ENCODE data around the gene USP3. TPM values are rescaled to one million over a fixed set of nuclear protein-coding genes. Genes with fewer than 3 reads are reported as not detected.

The USP3 gene
- total and polyA plus RNA-seq, 2 of the 13 experiments (the other 11 are each of a cell fraction or from before 2014, with no cell fraction given) = 14.3 to 61.2 TPM

- no peaks in the 10 kb centered on the region for H4K20me1 ChIP-seq (ENCODE audit: insufficient read depth, low read length)
- H3K4me3 ChIP-seq (replicated peaks in 1 of 3; ENCODE audit: insufficient read depth in 1 of 3, low read depth in 2 of 3, low read length in 3 of 3) = no peak overlapping the region
- no peaks in the 10 kb centered on the region for H3K27me3 ChIP-seq (ENCODE audit: control insufficient read depth in 1 of 2, insufficient read depth in 2 of 2, low read length in 2 of 2)
- peak overlapping the region; percentile 50 for H3K27ac ChIP-seq (ENCODE audit: extremely low read length, insufficient read depth, low read length)
- 64% methylated on average over 2 of the region's 2 CpGs for WGBS (ENCODE audit: low lambda C conversion rate)
- no TSS peak for BruUV-seq (replicated peaks)
- peaks cover 90% of the 10 kb centered on the region for H3K4me1 ChIP-seq (ENCODE audit: insufficient read depth, low read length)
- FAIRE-seq (no peak), DNase-seq (ENCODE audit: low spot score) (peak; percentile 85), ATAC-seq (no peak)
- no peak overlapping the region for H3K4me2 ChIP-seq (ENCODE audit: low read depth, low read length)
- in situ Hi-C loops (cut with HindIII; ENCODE audit: extremely low pct_ligation_motif_present, low pct_unique_long_range_greater_than_20kb) (no loop called here), intact Hi-C loops (cut with micrococcal nuclease; ENCODE audit: unreplicated experiment) (no loop called here)
- POLR2A ChIA-PET = interaction anchor here (0.8 to 5.0 kb wide), 4 partner anchors 20 to 134 kb away, joined by 4 to 82 read pairs (median 6); partner anchors contain the start of gene USP3
- H2AFZ ChIP-seq (ENCODE audit: low read length) = no peak overlapping the region
- H3K36me3 ChIP-seq (replicated peaks in 1 of 2; ENCODE audit: control insufficient read depth in 1 of 2, insufficient read depth in 2 of 2, low read length in 2 of 2) = no peaks in the 10 kb centered on the region
- no peaks in the 10 kb centered on the region for H3K9me3 ChIP-seq (ENCODE audit: low read length)
- peak overlapping the region; percentile 36 for H3K9ac ChIP-seq (ENCODE audit: insufficient read depth, low read depth, low read length)
- H3K79me2 ChIP-seq (ENCODE audit: insufficient read depth, low read length) = no peaks in the 10 kb centered on the region
- CTCF ChIA-PET (ENCODE audit: low intra/inter-chr PET ratio, low total read pairs) = no interaction called here
- TF ChIP-seq BCL6 (CRISPR knock-in tag; IDR thresholded peaks at IDR 0.05) = peak; percentile 84
- TF ChIP-seq ARID3A (IDR thresholded peaks at IDR 0.05; ENCODE audit: low read depth, low read length) = peak; percentile 61; the same call in 1 of the 2 replicates
- TF ChIP-seq ATF7 (IDR thresholded peaks at IDR 0.05) = peak; percentile 7; the same call in 1 of the 2 replicates
- no peak for TF ChIP-seq ATF7 (CRISPR knock-in tag; IDR thresholded peaks at IDR 0.05)
- TF ChIP-seq, protein P1, sequence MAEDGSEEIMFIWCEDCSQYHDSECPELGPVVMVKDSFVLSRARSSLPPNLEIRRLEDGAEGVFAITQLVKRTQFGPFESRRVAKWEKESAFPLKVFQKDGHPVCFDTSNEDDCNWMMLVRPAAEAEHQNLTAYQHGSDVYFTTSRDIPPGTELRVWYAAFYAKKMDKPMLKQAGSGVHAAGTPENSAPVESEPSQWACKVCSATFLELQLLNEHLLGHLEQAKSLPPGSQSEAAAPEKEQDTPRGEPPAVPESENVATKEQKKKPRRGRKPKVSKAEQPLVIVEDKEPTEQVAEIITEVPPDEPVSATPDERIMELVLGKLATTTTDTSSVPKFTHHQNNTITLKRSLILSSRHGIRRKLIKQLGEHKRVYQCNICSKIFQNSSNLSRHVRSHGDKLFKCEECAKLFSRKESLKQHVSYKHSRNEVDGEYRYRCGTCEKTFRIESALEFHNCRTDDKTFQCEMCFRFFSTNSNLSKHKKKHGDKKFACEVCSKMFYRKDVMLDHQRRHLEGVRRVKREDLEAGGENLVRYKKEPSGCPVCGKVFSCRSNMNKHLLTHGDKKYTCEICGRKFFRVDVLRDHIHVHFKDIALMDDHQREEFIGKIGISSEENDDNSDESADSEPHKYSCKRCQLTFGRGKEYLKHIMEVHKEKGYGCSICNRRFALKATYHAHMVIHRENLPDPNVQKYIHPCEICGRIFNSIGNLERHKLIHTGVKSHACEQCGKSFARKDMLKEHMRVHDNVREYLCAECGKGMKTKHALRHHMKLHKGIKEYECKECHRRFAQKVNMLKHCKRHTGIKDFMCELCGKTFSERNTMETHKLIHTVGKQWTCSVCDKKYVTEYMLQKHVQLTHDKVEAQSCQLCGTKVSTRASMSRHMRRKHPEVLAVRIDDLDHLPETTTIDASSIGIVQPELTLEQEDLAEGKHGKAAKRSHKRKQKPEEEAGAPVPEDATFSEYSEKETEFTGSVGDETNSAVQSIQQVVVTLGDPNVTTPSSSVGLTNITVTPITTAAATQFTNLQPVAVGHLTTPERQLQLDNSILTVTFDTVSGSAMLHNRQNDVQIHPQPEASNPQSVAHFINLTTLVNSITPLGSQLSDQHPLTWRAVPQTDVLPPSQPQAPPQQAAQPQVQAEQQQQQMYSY (CRISPR knock-in tag; IDR thresholded peaks at IDR 0.05) = peak; percentile 97
- no peak for TF ChIP-seq SOX6 (IDR thresholded peaks at IDR 0.05)
- TF ChIP-seq SOX6 (CRISPR knock-in tag; IDR thresholded peaks at IDR 0.05) = 0 out of 2 replicates have a peak, but pooled peaks have one; percentile 14
- 0 out of 2 replicates have a peak, but pooled peaks have one; percentile 36 for TF ChIP-seq ERF (CRISPR knock-in tag; IDR thresholded peaks at IDR 0.05)
- peak; percentile 32; the same call in 1 of the 2 replicates for TF ChIP-seq BHLHE40 (IDR thresholded peaks at IDR 0.05; ENCODE audit: low read length)
- no peak for TF ChIP-seq KLF11 (CRISPR knock-in tag; IDR thresholded peaks at IDR 0.05)
- TF ChIP-seq MXI1 (IDR thresholded peaks at IDR 0.05; ENCODE audit: borderline replicate concordance, low read depth, low read length) = 0 out of 3 replicates have a peak, but pooled peaks have one; percentile 25
- TF ChIP-seq, protein P2, sequence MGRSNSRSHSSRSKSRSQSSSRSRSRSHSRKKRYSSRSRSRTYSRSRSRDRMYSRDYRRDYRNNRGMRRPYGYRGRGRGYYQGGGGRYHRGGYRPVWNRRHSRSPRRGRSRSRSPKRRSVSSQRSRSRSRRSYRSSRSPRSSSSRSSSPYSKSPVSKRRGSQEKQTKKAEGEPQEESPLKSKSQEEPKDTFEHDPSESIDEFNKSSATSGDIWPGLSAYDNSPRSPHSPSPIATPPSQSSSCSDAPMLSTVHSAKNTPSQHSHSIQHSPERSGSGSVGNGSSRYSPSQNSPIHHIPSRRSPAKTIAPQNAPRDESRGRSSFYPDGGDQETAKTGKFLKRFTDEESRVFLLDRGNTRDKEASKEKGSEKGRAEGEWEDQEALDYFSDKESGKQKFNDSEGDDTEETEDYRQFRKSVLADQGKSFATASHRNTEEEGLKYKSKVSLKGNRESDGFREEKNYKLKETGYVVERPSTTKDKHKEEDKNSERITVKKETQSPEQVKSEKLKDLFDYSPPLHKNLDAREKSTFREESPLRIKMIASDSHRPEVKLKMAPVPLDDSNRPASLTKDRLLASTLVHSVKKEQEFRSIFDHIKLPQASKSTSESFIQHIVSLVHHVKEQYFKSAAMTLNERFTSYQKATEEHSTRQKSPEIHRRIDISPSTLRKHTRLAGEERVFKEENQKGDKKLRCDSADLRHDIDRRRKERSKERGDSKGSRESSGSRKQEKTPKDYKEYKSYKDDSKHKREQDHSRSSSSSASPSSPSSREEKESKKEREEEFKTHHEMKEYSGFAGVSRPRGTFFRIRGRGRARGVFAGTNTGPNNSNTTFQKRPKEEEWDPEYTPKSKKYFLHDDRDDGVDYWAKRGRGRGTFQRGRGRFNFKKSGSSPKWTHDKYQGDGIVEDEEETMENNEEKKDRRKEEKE (IDR thresholded peaks at IDR 0.05) = no peak
- peak; percentile 81 for TF ChIP-seq FOSL2 (CRISPR knock-in tag; IDR thresholded peaks at IDR 0.05)
- 0 out of 2 replicates have a peak, but pooled peaks have one; percentile 15 for TF ChIP-seq SP4 (CRISPR knock-in tag; IDR thresholded peaks at IDR 0.05)
- TF ChIP-seq HOXA3 (CRISPR knock-in tag; IDR thresholded peaks at IDR 0.05) = 0 out of 2 replicates have a peak, but pooled peaks have one; percentile 11
- TF ChIP-seq DNMT3B (CRISPR knock-in tag; conservative IDR thresholded peaks at IDR 0.05) = no peak
- peak; percentile 35 for TF ChIP-seq SAP130 (CRISPR knock-in tag; IDR thresholded peaks at IDR 0.05; ENCODE audit: low read depth)
- TF ChIP-seq CREB1 (IDR thresholded peaks at IDR 0.05) = peak; percentile 68
- peak; percentile 72 for TF ChIP-seq CREB1 (CRISPR knock-in tag; IDR thresholded peaks at IDR 0.05)
- peak; percentile 24; the same call in 1 of the 2 replicates for TF ChIP-seq GATAD2A (CRISPR knock-in tag; IDR thresholded peaks at IDR 0.05)
Measured at GRCh38 chr15:63476229-63476632, 28.2 kb upstream of the USP3 start.

Measured in HepG2 (cell line).